HEK293 (cell line): ENCODE data around the gene RXRG.

Experiments
- CTCF ChIA-PET: fragments of 350-600 bp; formaldehyde crosslinking; extraction: SDS; loops from one replicate; lab custom pipeline; 2021; ENCODE audit warnings: antibody characterized with exemption; lab: Yijun Ruan, JAX
- POLR2A ChIA-PET: fragments of 300-600 bp; formaldehyde crosslinking; extraction: SDS; loops from one replicate; lab custom pipeline; 2020; ENCODE audit warnings: antibody characterized with exemption, inconsistent platforms; lab: Yijun Ruan, JAX
- H3K27ac ChIP-seq: fragments of 200-500 bp; sonication (Bioruptor generic); 2 replicates; pipeline ENCODE4 v1.5.1; 2014; ENCODE audit warnings: low read depth, low read length, control low read depth, inconsistent platforms; ENCODE audit errors: extremely low read depth
- H3K36me3 ChIP-seq, 2 experiments: fragments of 200-500 bp in 1 of 2; sonication (Bioruptor generic) in 1 of 2; 1 replicate in 1 of 2; 2 replicates in 1 of 2; pipeline ENCODE4 v1.5.1; 2014 to 2017; ENCODE audit warnings: inconsistent platforms in 2 of 2, low read length in 2 of 2; ENCODE audit not compliant: control insufficient read depth in 2 of 2, insufficient read depth in 1 of 2
- H3K4me1 ChIP-seq: fragments of 200-500 bp; sonication (Bioruptor generic); 2 replicates; pipeline ENCODE4 v1.5.1; 2014; ENCODE audit warnings: mild to moderate bottlenecking, low read length, inconsistent platforms; ENCODE audit not compliant: control insufficient read depth, insufficient read depth
- H3K4me3 ChIP-seq: 2 replicates; pipeline ENCODE4 v1.5.1; 2011; ENCODE audit warnings: low read depth, mild to moderate bottlenecking, control low read depth, low read length, moderate library complexity
- H3K9me3 ChIP-seq: fragments of 200-500 bp; sonication (Bioruptor generic); 2 replicates; pipeline ENCODE4 v1.5.1; 2014; ENCODE audit warnings: low read depth, low read length, inconsistent platforms; ENCODE audit not compliant: control insufficient read depth, insufficient read depth
- FEZF1 ChIP-seq: fragments of 450-650 bp; formaldehyde crosslinking; IDR thresholded peaks from 2 replicates; pipeline ENCODE4 v1.5.1; 2016; ENCODE audit warnings: missing biosample characterization, missing genetic modification characterization
- GLI2 ChIP-seq: fragments of 450-650 bp; formaldehyde crosslinking; IDR thresholded peaks from 2 replicates; pipeline ENCODE4; 2017; ENCODE audit warnings: missing biosample characterization, missing genetic modification characterization, low read depth, borderline replicate concordance
- GLIS2 ChIP-seq: fragments of 450-650 bp; formaldehyde crosslinking; IDR thresholded peaks from 2 replicates; pipeline ENCODE4 v1.5.1; 2016; ENCODE audit warnings: missing biosample characterization, missing genetic modification characterization
- MEIS1 ChIP-seq: sonication (generic); formaldehyde crosslinking; IDR thresholded peaks from 2 replicates; pipeline ENCODE4 v1.8.1; 2022; ENCODE audit warnings: missing genetic modification reagents, mild to moderate bottlenecking, borderline replicate concordance
- MZF1 ChIP-seq: fragments of 450-650 bp; formaldehyde crosslinking; IDR thresholded peaks from 2 replicates; pipeline ENCODE4 v1.5.1; 2017; ENCODE audit warnings: missing biosample characterization, missing genetic modification characterization, borderline replicate concordance
- RBAK ChIP-seq: fragments of 450-650 bp; formaldehyde crosslinking; IDR thresholded peaks from 2 replicates; pipeline ENCODE4 v1.5.1; 2016; ENCODE audit warnings: missing biosample characterization, missing genetic modification characterization
- REPIN1 ChIP-seq: fragments of 450-650 bp; formaldehyde crosslinking; IDR thresholded peaks from 2 replicates; pipeline ENCODE4 v1.5.1; 2017; ENCODE audit warnings: missing biosample characterization, missing genetic modification characterization, low read depth
- SCRT1 ChIP-seq: fragments of 450-650 bp; formaldehyde crosslinking; IDR thresholded peaks from 2 replicates; pipeline ENCODE4 v1.5.1; 2016; ENCODE audit warnings: missing biosample characterization, missing genetic modification characterization, borderline replicate concordance
- SCRT2 ChIP-seq: fragments of 450-650 bp; formaldehyde crosslinking; IDR thresholded peaks from 2 replicates; pipeline ENCODE4 v1.5.1; 2016; ENCODE audit warnings: missing biosample characterization, missing genetic modification characterization
- YY1 ChIP-seq: fragments of 450-650 bp; formaldehyde crosslinking; IDR thresholded peaks from 2 replicates; pipeline ENCODE4 v1.5.1; 2018; ENCODE audit warnings: missing biosample characterization, missing genetic modification characterization
- ZBTB1 ChIP-seq: fragments of 450-650 bp; formaldehyde crosslinking; IDR thresholded peaks from 2 replicates; pipeline ENCODE4 v1.5.1; 2016; ENCODE audit warnings: missing biosample characterization, missing genetic modification characterization
- ZIC2 ChIP-seq: fragments of 450-650 bp; formaldehyde crosslinking; IDR thresholded peaks from 2 replicates; pipeline ENCODE4 v1.5.1; 2016; ENCODE audit warnings: missing biosample characterization, missing genetic modification characterization
- ZNF138 ChIP-seq: fragments of 450-650 bp; formaldehyde crosslinking; IDR thresholded peaks from 2 replicates; pipeline ENCODE4 v1.5.1; 2016; ENCODE audit warnings: missing biosample characterization, missing genetic modification characterization, borderline replicate concordance
- ZNF16 ChIP-seq: fragments of 450-650 bp; formaldehyde crosslinking; IDR thresholded peaks from 2 replicates; pipeline ENCODE4 v1.5.1; 2016; ENCODE audit warnings: low read depth, missing biosample characterization, missing genetic modification characterization
- ZNF184 ChIP-seq: fragments of 450-650 bp; IDR thresholded peaks from 2 replicates; pipeline ENCODE4 v1.5.1; 2018; ENCODE audit warnings: missing biosample characterization, mild to moderate bottlenecking, missing genetic modification characterization
- ZNF221 ChIP-seq: fragments of 450-650 bp; formaldehyde crosslinking; IDR thresholded peaks from 2 replicates; pipeline ENCODE4 v1.5.1; 2017; ENCODE audit warnings: missing biosample characterization, missing genetic modification characterization, borderline replicate concordance
- ZNF302 ChIP-seq: fragments of 450-650 bp; formaldehyde crosslinking; IDR thresholded peaks from 2 replicates; pipeline ENCODE4 v1.5.1; 2016; ENCODE audit warnings: missing biosample characterization, missing genetic modification characterization, low read depth
- ZNF324 ChIP-seq: fragments of 450-650 bp; formaldehyde crosslinking; IDR thresholded peaks from 2 replicates; pipeline ENCODE4 v1.5.1; 2016; ENCODE audit warnings: missing biosample characterization, missing genetic modification characterization
- ZNF394 ChIP-seq: fragments of 450-650 bp; formaldehyde crosslinking; IDR thresholded peaks from 2 replicates; pipeline ENCODE4 v1.5.1; 2016; ENCODE audit warnings: missing biosample characterization, missing genetic modification characterization, mild to moderate bottlenecking, moderate library complexity, borderline replicate concordance
- ZNF433 ChIP-seq: fragments of 450-650 bp; formaldehyde crosslinking; IDR thresholded peaks from 2 replicates; pipeline ENCODE4 v1.5.1; 2016; ENCODE audit warnings: missing biosample characterization, missing genetic modification characterization, low read depth
- ZNF548 ChIP-seq: fragments of 450-650 bp; formaldehyde crosslinking; IDR thresholded peaks from 2 replicates; pipeline ENCODE4 v1.5.1; 2016; ENCODE audit warnings: missing biosample characterization, missing genetic modification characterization
- ZNF707 ChIP-seq: fragments of 450-650 bp; formaldehyde crosslinking; IDR thresholded peaks from 2 replicates; pipeline ENCODE4 v1.5.1; 2016; ENCODE audit warnings: missing biosample characterization, missing genetic modification characterization
- ZNF785 ChIP-seq: fragments of 450-650 bp; formaldehyde crosslinking; IDR thresholded peaks from 2 replicates; pipeline ENCODE4 v1.5.1; 2016; ENCODE audit warnings: missing biosample characterization, missing genetic modification characterization
- ZSCAN23 ChIP-seq: fragments of 450-650 bp; formaldehyde crosslinking; IDR thresholded peaks from 2 replicates; pipeline ENCODE4 v1.5.1; 2016; ENCODE audit warnings: missing biosample characterization, missing genetic modification characterization
- TF ChIP-seq, protein P1 (sequence below): fragments of 450-650 bp; formaldehyde crosslinking; IDR thresholded peaks from 2 replicates; pipeline ENCODE4 v1.5.1; 2017; ENCODE audit warnings: missing biosample characterization, missing genetic modification characterization
- TF ChIP-seq, protein P2 (sequence below): fragments of 450-650 bp; formaldehyde crosslinking; IDR thresholded peaks from 2 replicates; pipeline ENCODE4 v1.5.1; 2016; ENCODE audit warnings: missing biosample characterization, missing genetic modification characterization
- TF ChIP-seq, protein P3 (sequence below): fragments of 450-650 bp; formaldehyde crosslinking; IDR thresholded peaks from 2 replicates; pipeline ENCODE4 v1.5.1; 2016; ENCODE audit warnings: missing biosample characterization, missing genetic modification characterization
- TF ChIP-seq, protein P4 (sequence below): fragments of 450-650 bp; formaldehyde crosslinking; IDR thresholded peaks from 2 replicates; pipeline ENCODE4 v1.5.1; 2016; ENCODE audit warnings: missing biosample characterization, missing genetic modification characterization

The RXRG gene

DNA sequence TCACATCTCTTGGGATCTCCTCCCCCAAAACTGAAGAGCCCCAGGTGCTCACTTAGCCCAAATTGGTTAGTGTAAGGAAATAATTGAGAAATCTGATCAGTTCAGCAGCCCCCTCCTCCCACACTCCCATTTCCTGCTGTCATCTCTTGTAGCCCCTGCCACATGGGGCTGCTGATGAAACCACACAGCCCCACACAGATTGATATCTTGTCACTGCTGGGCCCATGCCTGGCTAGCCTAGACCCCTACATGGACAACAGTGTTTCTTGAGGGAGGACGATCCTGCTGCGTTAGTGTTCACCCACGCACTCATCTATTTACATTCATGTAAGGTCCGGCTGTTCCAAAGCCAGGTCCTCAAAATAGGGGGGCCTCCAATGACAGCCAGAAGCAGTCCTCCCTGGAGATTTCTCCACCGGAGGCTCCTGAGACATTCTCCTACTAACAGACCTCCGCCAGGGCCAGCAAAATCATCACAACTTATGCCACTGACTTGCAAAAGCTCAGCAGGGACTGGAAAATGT, 23.9 kb upstream of the RXRG start:
- ChIA-PET POLR2A (no interaction called here), CTCF (interaction anchor here (0.6 kb wide), 1 partner anchor 11 kb away, joined by 3 read pairs; no protein-coding TSS in a partner anchor)
- H3K4me1 ChIP-seq: no peaks in the 10 kb centered on the region
- H3K36me3 ChIP-seq: no peaks in the 10 kb centered on the region
- no peak for TF ChIP-seq ZNF302 (tag by site-specific recombination)
- TF ChIP-seq, protein P1, sequence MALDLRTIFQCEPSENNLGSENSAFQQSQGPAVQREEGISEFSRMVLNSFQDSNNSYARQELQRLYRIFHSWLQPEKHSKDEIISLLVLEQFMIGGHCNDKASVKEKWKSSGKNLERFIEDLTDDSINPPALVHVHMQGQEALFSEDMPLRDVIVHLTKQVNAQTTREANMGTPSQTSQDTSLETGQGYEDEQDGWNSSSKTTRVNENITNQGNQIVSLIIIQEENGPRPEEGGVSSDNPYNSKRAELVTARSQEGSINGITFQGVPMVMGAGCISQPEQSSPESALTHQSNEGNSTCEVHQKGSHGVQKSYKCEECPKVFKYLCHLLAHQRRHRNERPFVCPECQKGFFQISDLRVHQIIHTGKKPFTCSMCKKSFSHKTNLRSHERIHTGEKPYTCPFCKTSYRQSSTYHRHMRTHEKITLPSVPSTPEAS (tag by site-specific recombination): no peak
- H3K27ac ChIP-seq: no peak overlapping the region
- no peak overlapping the region for H3K4me3 ChIP-seq
- H3K9me3 ChIP-seq: no peaks in the 10 kb centered on the region

DNA sequence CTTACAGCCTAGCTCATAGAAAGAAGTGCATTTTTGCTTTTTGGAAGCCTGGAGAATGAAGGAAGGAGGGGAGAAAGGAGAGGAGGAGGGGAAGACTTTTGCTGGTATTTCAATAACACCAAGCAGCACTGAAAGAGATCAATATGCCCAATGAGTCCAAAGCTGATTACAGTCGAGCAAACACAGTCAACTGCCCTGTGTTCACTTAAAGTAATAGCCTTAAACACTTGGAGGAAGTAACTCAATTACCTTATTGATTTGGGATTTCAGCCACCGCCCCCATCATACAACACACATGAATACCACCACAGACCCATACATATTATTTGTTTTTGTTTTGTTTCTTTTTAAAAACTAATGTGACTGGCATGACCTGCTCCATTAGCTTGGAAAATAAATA, 23.3 kb upstream of the RXRG start:
- Histone ChIP-seq H3K4me3 (no peak overlapping the region), H3K36me3 (no peaks in the 10 kb centered on the region), H3K27ac (no peak overlapping the region), H3K4me1 (no peaks in the 10 kb centered on the region), H3K9me3 (no peaks in the 10 kb centered on the region)
- POLR2A ChIA-PET: no interaction called here
- CTCF ChIA-PET: no interaction called here
- TF ChIP-seq SCRT1 (tag by site-specific recombination) (no peak), MEIS1 (CRISPR knock-in tag) (no peak), ZNF324 (tag by site-specific recombination) (no peak), ZIC2 (tag by site-specific recombination) (no peak), ZNF785 (tag by site-specific recombination) (no peak), ZNF707 (no peak), ZSCAN23 (no peak), ZNF138 (no peak), ZNF433 (tag by site-specific recombination) (no peak), ZNF221 (no peak), MZF1 (no peak), YY1 (tag by site-specific recombination) (no peak), ZNF394 (no peak), RBAK (tag by site-specific recombination) (no peak), ZBTB1 (no peak)
- TF ChIP-seq, protein P2, sequence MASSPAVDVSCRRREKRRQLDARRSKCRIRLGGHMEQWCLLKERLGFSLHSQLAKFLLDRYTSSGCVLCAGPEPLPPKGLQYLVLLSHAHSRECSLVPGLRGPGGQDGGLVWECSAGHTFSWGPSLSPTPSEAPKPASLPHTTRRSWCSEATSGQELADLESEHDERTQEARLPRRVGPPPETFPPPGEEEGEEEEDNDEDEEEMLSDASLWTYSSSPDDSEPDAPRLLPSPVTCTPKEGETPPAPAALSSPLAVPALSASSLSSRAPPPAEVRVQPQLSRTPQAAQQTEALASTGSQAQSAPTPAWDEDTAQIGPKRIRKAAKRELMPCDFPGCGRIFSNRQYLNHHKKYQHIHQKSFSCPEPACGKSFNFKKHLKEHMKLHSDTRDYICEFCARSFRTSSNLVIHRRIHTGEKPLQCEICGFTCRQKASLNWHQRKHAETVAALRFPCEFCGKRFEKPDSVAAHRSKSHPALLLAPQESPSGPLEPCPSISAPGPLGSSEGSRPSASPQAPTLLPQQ (tag by site-specific recombination): no peak
- TF ChIP-seq, protein P3, sequence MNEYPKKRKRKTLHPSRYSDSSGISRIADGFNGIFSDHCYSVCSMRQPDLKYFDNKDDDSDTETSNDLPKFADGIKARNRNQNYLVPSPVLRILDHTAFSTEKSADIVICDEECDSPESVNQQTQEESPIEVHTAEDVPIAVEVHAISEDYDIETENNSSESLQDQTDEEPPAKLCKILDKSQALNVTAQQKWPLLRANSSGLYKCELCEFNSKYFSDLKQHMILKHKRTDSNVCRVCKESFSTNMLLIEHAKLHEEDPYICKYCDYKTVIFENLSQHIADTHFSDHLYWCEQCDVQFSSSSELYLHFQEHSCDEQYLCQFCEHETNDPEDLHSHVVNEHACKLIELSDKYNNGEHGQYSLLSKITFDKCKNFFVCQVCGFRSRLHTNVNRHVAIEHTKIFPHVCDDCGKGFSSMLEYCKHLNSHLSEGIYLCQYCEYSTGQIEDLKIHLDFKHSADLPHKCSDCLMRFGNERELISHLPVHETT (tag by site-specific recombination): no peak

DNA sequence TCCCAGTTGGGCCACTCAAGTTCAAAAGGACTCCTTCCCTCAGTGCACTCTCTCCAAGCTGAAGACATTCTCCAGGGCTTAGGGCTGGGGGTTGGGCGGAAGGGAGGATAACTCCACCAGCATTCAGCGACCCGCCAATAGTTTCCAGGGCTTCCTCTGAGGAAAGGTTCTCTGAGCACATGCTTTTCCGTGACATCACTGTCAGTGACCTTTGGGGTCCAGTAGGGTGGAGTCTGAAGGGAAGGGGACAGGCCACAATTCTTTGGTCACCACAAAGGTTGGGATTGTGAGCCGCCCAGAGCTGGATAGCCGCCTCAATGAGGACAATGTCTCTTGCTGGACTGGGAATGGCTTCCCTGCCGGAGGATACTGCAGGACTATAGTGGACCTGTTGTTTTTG, 22.8 kb upstream of the RXRG start:
- ChIA-PET CTCF (no interaction called here), POLR2A (no interaction called here)
- H3K9me3 ChIP-seq: no peaks in the 10 kb centered on the region
- no peaks in the 10 kb centered on the region for H3K4me1 ChIP-seq
- H3K36me3 ChIP-seq: no peaks in the 10 kb centered on the region
- no peak overlapping the region for H3K4me3 ChIP-seq
- no peak overlapping the region for H3K27ac ChIP-seq
- TF ChIP-seq, protein P4, sequence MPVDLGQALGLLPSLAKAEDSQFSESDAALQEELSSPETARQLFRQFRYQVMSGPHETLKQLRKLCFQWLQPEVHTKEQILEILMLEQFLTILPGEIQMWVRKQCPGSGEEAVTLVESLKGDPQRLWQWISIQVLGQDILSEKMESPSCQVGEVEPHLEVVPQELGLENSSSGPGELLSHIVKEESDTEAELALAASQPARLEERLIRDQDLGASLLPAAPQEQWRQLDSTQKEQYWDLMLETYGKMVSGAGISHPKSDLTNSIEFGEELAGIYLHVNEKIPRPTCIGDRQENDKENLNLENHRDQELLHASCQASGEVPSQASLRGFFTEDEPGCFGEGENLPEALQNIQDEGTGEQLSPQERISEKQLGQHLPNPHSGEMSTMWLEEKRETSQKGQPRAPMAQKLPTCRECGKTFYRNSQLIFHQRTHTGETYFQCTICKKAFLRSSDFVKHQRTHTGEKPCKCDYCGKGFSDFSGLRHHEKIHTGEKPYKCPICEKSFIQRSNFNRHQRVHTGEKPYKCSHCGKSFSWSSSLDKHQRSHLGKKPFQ: no peak
- TF ChIP-seq FEZF1 (tag by site-specific recombination) (no peak), SCRT2 (tag by site-specific recombination) (no peak), ZNF548 (no peak), GLIS2 (tag by site-specific recombination) (no peak), GLI2 (tag by site-specific recombination) (no peak), REPIN1 (no peak), ZNF184 (tag by site-specific recombination) (no peak), ZBTB1 (no peak), ZNF16 (tag by site-specific recombination) (no peak)
- TF ChIP-seq, protein P2 (tag by site-specific recombination): no peak
